Cardiac muscle cell (in vitro differentiated cells and primary cell): Measurements from ENCODE around the gene TAPBPL. TPM values are rescaled to one million over a fixed set of nuclear protein-coding genes. Genes with fewer than 3 reads are reported as not detected.

Experiments used
- DNase-seq, 2 donors: peaks; one replicate each; pipeline versions ENCODE4 v3.0.0 to v3.0.0-alpha.2; 2010 to 2017; ENCODE audit warnings: low read depth in 1 of 2, low spot score in 1 of 2
- H3K27ac ChIP-seq: fragments of 200-600 bp; sonication (generic); 2 replicates; pipeline ENCODE4 v1.5.1; 2016
- H3K27me3 ChIP-seq: fragments of 200-600 bp; sonication (generic); 2 replicates; pipeline ENCODE4 v1.6.0; 2016; ENCODE audit warnings: control low read depth
- H3K36me3 ChIP-seq: fragments of 200-600 bp; sonication (generic); 2 replicates; pipeline ENCODE4 v1.5.1; 2016; ENCODE audit warnings: control low read depth
- H3K4me1 ChIP-seq: fragments of 200-600 bp; sonication (generic); 2 replicates; pipeline ENCODE4 v1.8.1; 2017; ENCODE audit warnings: low read depth, mild to moderate bottlenecking, mixed run types
- H3K4me3 ChIP-seq: fragments of 200-600 bp; sonication (generic); 2 replicates; pipeline ENCODE4 v1.5.1; 2016; ENCODE audit warnings: mild to moderate bottlenecking
- H3K9me3 ChIP-seq: fragments of 200-600 bp; sonication (generic); 2 replicates; pipeline ENCODE4 v1.5.1; 2017; ENCODE audit warnings: low read depth, mild to moderate bottlenecking, control low read depth
- CTCF ChIP-seq: IDR thresholded peaks from 2 replicates; pipeline ENCODE4 v1.5.1; 2012; ENCODE audit warnings: low read depth, mild to moderate bottlenecking, low read length
- polyA plus RNA-seq: library from polyadenylated mRNA; unstranded; fragments of >200 nt; fragmentation: Nextera tagmentation; extraction: Ambion mirVana; gene quantifications from 2 replicates; pipeline ENCODE4 v1.2.1, GENCODE V29; 2016
- total RNA-seq: library from RNA; depleted of rRNA; stranded (reverse); fragments of >200 nt; gene quantifications from 2 replicates; pipeline ENCODE4 v1.2.3, GENCODE V29; 2016

Gene TAPBPL
- total and polyA plus RNA-seq, 2 experiments from 2014 or later = 3.3 to 3.4 TPM

GRCh38 chr12:6458281-6459003 lies 6.6 kb downstream of the TAPBPL start:
- H3K4me3 ChIP-seq = no peak overlapping the region
- H3K27me3 ChIP-seq = no peaks in the 10 kb centered on the region
- H3K27ac ChIP-seq = no peak overlapping the region
- H3K36me3 ChIP-seq = peaks cover 12% of the 10 kb centered on the region
- H3K9me3 ChIP-seq = no peaks in the 10 kb centered on the region
- H3K4me1 ChIP-seq = no peaks in the 10 kb centered on the region
- DNase-seq = no peak
- no peak for TF ChIP-seq CTCF

- Histone ChIP-seq H3K4me1 (no peaks in the 10 kb centered on the region), H3K27me3 (no peaks in the 10 kb centered on the region), H3K9me3 (no peaks in the 10 kb centered on the region), H3K27ac (no peak overlapping the region), H3K36me3 (peaks cover 14% of the 10 kb centered on the region), H3K4me3 (no peak overlapping the region)
- DNase-seq = no peak
- TF ChIP-seq CTCF = no peak
Observed at GRCh38 chr12:6459004-6459337, 7.1 kb downstream of the TAPBPL start.

GRCh38 chr12:6460751-6461371 lies 9.0 kb downstream of the TAPBPL start:
- Histone ChIP-seq H3K9me3 (no peaks in the 10 kb centered on the region), H3K27ac (no peak overlapping the region), H3K36me3 (peaks cover 14% of the 10 kb centered on the region), H3K4me3 (no peak overlapping the region), H3K4me1 (no peaks in the 10 kb centered on the region), H3K27me3 (no peaks in the 10 kb centered on the region)
- DNase-seq = no peak
- no peak for TF ChIP-seq CTCF

- H3K36me3 ChIP-seq = peaks cover 14% of the 10 kb centered on the region
- H3K4me3 ChIP-seq = no peak overlapping the region
Observed at GRCh38 chr12:6461401-6462233, 9.8 kb downstream of the TAPBPL start.

More at GRCh38 chr12:6461401-6462233, 9.8 kb downstream of the TAPBPL start:
- no peaks in the 10 kb centered on the region for H3K27me3 ChIP-seq
- no peaks in the 10 kb centered on the region for H3K9me3 ChIP-seq
- no peak for DNase-seq
- H3K4me1 ChIP-seq = no peaks in the 10 kb centered on the region
- TF ChIP-seq CTCF = no peak
- no peak overlapping the region for H3K27ac ChIP-seq
